Measurements from ENCODE around the gene NRXN2. TPM values are rescaled to one million over a fixed set of nuclear protein-coding genes. Genes with fewer than 3 reads are reported as not detected.
A peak's percentile ranks its signal among the peaks of the same experiment; 100 is the strongest.

Gene NRXN2
- total RNA-seq, 4 donors from 2014 or later, result 1.6 to 4.2 (median 3.0) TPM

DNA sequence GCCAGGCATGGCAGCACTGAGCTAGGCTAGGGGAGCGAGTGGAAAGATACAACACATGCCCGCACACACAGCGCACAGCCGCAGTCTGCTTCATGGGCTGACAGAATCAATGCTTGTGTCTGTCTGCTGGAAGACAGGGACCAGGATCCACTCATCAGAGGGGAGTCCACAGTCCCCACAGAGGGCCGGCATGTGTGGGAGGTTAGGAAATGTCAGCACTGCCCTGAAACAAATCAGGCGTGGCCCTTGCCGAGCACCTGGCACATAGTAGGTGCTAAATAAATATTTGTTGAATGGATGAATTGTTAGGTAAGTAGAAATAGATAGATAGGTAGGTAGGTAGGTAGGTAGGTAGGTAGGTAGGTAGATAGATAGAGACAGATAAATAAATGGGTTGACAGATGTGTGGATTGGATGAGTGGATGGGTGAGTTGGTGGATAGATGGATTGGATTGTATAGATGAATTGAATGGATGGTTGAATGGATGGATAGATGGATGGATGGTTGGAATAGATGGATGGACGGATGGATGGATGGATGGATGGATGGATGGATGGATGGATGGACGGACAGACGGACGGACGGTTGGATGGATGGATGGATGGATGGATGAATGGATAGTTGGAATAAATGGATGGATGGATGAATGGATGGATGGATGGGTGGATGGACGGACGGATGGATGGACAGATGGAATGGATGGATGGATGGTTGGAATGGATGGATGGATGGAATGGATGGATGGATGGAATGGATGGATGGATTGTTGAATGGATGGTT lies 128.6 kb downstream of the NRXN2 start:
- Histone ChIP-seq H3K36me3 (no peaks in the 10 kb centered on the region), H3K27me3 (no peaks in the 10 kb centered on the region), H3K4me3 (no peak overlapping the region), H3K27ac (no peak overlapping the region), H3K4me1 (no peaks in the 10 kb centered on the region), H3K9me3 (no peaks in the 10 kb centered on the region)
- DNase-seq, result peak in 1 of 3 donors; percentile 39
- TF ChIP-seq, protein P1, sequence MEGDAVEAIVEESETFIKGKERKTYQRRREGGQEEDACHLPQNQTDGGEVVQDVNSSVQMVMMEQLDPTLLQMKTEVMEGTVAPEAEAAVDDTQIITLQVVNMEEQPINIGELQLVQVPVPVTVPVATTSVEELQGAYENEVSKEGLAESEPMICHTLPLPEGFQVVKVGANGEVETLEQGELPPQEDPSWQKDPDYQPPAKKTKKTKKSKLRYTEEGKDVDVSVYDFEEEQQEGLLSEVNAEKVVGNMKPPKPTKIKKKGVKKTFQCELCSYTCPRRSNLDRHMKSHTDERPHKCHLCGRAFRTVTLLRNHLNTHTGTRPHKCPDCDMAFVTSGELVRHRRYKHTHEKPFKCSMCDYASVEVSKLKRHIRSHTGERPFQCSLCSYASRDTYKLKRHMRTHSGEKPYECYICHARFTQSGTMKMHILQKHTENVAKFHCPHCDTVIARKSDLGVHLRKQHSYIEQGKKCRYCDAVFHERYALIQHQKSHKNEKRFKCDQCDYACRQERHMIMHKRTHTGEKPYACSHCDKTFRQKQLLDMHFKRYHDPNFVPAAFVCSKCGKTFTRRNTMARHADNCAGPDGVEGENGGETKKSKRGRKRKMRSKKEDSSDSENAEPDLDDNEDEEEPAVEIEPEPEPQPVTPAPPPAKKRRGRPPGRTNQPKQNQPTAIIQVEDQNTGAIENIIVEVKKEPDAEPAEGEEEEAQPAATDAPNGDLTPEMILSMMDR (IDR thresholded peaks at IDR 0.05), result no peak
- no peak for TF ChIP-seq POLR2A (IDR thresholded peaks at IDR 0.05)

DNA sequence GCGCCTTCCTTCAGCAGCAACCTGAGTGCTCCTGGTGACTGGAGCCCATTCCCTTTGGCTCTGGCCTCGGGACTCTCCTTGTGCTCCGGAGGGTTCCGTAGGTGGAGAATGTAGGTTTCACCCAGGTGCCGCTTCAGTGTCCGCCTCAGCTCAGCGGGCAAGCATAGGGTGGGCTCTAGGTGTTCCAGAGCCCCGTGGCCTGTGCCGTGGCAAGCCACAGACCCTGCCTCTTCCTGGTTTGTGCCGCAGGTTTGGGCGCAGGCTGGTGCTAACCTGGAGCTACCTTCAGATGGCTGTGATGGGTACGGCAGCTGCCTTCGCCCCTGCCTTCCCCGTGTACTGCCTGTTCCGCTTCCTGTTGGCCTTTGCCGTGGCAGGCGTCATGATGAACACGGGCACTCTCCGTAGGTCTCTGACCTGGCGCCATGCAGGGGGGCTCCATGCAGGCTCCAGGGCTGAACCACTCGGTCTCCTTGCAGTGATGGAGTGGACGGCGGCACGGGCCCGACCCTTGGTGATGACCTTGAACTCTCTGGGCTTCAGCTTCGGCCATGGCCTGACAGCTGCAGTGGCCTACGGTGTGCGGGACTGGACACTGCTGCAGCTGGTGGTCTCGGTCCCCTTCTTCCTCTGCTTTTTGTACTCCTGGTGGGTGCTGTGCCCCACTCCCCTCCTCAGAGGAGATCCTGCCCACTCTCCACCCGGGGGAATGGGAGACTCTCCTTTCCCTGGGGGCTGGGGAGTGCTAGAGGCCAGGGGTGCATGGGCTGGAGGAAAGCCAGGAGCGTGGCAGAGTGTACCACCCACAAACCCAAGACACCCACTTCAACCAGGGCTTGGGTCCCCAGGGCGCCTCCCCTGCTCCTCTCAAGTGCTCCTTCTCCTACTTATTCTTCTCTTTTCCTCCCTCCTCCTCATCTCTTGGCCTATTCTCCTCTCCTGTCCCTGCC lies 129.6 kb downstream of the NRXN2 start:
- no peaks in the 10 kb centered on the region for H3K9me3 ChIP-seq
- H3K27ac ChIP-seq, result no peak overlapping the region
- H3K27me3 ChIP-seq, result no peaks in the 10 kb centered on the region
- no peaks in the 10 kb centered on the region for H3K36me3 ChIP-seq
- no peak overlapping the region for H3K4me3 ChIP-seq
- peak in 1 of 3 donors; percentile 36 for DNase-seq
- H3K4me1 ChIP-seq, result no peaks in the 10 kb centered on the region
- no peak for TF ChIP-seq POLR2A (IDR thresholded peaks at IDR 0.05)
- TF ChIP-seq, protein P1 (IDR thresholded peaks at IDR 0.05), result no peak

DNA sequence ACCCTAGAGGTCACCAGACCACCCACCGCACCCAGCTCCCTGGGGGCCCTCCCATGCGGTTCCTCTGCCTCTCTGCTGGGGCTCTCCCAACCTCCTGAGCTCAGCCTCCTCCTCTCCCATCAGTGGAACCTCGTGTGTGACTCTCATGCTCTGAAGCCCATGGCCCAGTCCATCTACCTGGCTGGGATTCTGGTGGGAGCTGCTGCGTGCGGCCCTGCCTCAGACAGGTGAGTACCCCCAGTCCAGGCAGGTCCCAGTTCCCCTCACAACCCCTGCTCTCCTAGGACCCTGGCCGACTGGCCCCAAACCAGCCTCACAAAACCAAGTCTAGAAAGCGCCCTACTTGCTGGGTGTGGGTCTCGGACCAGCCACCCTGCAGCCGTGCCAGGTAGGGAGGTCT lies 130.3 kb downstream of the NRXN2 start:
- Histone ChIP-seq H3K27ac (no peak overlapping the region), H3K4me3 (no peak overlapping the region), H3K9me3 (no peaks in the 10 kb centered on the region), H3K36me3 (no peaks in the 10 kb centered on the region), H3K27me3 (no peaks in the 10 kb centered on the region), H3K4me1 (no peaks in the 10 kb centered on the region)
- TF ChIP-seq POLR2A (IDR thresholded peaks at IDR 0.05), result no peak
- TF ChIP-seq, protein P1 (IDR thresholded peaks at IDR 0.05), result no peak
- DNase-seq, result peak in 1 of 3 donors; percentile 29

DNA sequence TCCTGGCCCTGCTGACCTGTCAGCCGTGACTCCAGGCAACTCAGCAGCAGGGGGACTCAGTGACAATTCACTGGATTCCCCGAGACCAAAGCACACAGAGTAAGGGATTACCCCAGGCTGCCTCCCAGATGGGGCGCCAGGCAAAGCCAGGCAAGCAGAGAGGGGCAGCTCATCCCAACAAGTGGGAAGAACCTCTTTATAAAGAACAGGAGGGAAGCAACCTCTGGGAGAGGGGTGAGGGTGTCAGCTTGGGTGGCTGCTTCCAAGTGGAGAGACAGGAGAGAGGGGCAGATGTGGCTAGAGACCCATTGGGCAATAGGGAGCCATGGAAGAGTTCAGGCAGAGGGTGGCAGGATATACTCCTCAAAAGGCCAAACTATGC lies 130.8 kb downstream of the NRXN2 start:
- Histone ChIP-seq H3K4me3 (no peak overlapping the region), H3K36me3 (no peaks in the 10 kb centered on the region), H3K4me1 (no peaks in the 10 kb centered on the region), H3K9me3 (no peaks in the 10 kb centered on the region), H3K27ac (no peak overlapping the region), H3K27me3 (no peaks in the 10 kb centered on the region)
- no peak for DNase-seq
- TF ChIP-seq, protein P1 (IDR thresholded peaks at IDR 0.05), result no peak
- TF ChIP-seq POLR2A (IDR thresholded peaks at IDR 0.05), result no peak

DNA sequence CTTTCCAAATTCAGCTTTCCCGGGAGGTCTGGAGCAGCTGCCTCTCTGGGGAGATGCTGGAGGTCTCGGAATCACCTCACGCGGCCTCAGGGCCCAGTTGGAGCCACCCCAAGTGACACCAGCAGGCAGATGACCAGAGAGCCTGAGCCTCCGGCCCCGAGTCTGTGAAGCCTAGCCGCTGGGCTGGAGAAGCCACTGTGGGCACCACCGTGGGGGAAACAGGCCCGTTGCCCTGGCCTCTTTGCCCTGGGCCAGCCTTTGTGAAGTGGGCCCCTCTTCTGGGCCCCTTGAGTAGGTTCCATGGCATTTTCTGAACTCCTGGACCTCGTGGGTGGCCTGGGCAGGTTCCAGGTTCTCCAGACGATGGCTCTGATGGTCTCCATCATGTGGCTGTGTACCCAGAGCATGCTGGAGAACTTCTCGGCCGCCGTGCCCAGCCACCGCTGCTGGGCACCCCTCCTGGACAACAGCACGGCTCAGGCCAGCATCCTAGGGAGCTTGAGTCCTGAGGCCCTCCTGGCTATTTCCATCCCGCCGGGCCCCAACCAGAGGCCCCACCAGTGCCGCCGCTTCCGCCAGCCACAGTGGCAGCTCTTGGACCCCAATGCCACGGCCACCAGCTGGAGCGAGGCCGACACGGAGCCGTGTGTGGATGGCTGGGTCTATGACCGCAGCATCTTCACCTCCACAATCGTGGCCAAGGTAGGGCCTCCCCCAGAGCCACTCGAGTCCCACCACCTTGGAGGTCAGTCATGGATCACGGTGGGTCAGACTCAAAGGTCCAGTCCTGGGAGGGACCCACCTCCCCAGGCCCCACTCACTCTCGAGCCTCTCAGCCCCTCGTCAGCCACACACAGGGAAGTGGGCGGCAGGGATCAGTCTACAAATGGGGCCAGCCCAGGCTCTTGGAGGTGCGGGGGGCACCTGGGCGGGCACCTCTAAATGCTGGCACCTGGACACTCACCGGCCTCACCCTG lies 131.5 kb downstream of the NRXN2 start:
- peak in 1 of 3 donors; percentile 37 for DNase-seq
- no peak overlapping the region for H3K4me3 ChIP-seq
- no peak overlapping the region for H3K27ac ChIP-seq
- no peaks in the 10 kb centered on the region for H3K9me3 ChIP-seq
- no peak for TF ChIP-seq POLR2A (IDR thresholded peaks at IDR 0.05)
- TF ChIP-seq, protein P1 (IDR thresholded peaks at IDR 0.05), result no peak
- no peaks in the 10 kb centered on the region for H3K27me3 ChIP-seq
- H3K4me1 ChIP-seq, result no peaks in the 10 kb centered on the region
- no peaks in the 10 kb centered on the region for H3K36me3 ChIP-seq
